Measurements from ENCODE around the gene GTF2IRD1.

- TF ChIP-seq CTCF (IDR thresholded peaks at IDR 0.05) (no peak), POLR2A (IDR thresholded peaks at IDR 0.05) (no peak)
Measured at GRCh38 chr7:74412056-74412455, 41.6 kb upstream of the GTF2IRD1 start.
